ENCODE results near the gene C2CD3. TPM values are rescaled to one million over a fixed set of nuclear protein-coding genes. Genes with fewer than 3 reads are reported as not detected.

C2CD3 gene
- total RNA-seq, 4 donors from 2014 or later = 28.2 to 46.9 (median 35.1) TPM

DNA sequence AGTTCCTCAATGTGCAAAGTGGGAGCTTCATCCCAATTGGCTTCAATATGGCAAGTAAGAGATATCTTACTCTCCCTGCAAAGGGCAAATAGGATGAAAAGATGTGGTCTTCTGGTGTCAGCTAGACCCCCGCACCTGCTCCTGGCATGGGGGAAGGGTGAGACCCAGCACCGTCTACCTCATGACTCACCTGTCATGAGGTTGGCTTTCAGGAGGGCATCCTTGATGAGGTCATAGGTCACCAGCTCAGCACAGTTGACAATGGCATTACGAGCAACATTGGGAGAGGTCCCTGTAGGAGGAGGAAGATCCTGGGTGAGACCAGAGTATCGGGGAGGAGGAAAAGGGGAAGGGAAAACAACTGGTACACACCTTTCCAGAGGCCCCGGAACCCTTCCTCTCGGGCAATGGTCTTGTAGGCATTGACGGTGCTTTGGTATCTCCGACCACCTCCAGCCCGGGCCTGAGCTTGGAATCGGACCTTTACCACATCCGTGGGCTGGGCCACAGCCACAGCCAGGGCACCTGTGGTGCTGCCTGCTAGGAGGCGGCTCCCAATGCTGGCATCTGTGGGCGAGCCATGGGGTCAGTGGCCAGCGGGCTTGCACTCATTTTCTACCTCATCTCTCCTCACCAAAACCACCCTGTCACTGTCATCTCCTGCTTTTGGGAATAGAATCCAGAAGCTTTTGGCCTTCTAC, 194.2 kb downstream of the C2CD3 start:
- Histone ChIP-seq H3K4me1 (peaks cover 0 to 28% (median 13%) of the 10 kb centered on the region in 4 donors), H3K9me3 (no peaks in the 10 kb centered on the region), H3K27me3 (no peaks in the 10 kb centered on the region), H3K36me3 (peaks cover 0 to 48% (median 15%) of the 10 kb centered on the region in 3 donors), H3K4me3 (no peak overlapping the region), H3K27ac (peak overlapping the region in 1 of 4 donors; percentile 3)
- TF ChIP-seq EP300 (IDR thresholded peaks at IDR 0.05) (no peak), POLR2A (IDR thresholded peaks at IDR 0.05) (no peak)
- TF ChIP-seq, protein P1, sequence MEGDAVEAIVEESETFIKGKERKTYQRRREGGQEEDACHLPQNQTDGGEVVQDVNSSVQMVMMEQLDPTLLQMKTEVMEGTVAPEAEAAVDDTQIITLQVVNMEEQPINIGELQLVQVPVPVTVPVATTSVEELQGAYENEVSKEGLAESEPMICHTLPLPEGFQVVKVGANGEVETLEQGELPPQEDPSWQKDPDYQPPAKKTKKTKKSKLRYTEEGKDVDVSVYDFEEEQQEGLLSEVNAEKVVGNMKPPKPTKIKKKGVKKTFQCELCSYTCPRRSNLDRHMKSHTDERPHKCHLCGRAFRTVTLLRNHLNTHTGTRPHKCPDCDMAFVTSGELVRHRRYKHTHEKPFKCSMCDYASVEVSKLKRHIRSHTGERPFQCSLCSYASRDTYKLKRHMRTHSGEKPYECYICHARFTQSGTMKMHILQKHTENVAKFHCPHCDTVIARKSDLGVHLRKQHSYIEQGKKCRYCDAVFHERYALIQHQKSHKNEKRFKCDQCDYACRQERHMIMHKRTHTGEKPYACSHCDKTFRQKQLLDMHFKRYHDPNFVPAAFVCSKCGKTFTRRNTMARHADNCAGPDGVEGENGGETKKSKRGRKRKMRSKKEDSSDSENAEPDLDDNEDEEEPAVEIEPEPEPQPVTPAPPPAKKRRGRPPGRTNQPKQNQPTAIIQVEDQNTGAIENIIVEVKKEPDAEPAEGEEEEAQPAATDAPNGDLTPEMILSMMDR (IDR thresholded peaks at IDR 0.05) = no peak
- no peak for DNase-seq (ENCODE audit: low spot score in 2 of 2)
- 90 to 91% methylated on average over 14 of the region's 14 CpGs for WGBS, 2 donors

DNA sequence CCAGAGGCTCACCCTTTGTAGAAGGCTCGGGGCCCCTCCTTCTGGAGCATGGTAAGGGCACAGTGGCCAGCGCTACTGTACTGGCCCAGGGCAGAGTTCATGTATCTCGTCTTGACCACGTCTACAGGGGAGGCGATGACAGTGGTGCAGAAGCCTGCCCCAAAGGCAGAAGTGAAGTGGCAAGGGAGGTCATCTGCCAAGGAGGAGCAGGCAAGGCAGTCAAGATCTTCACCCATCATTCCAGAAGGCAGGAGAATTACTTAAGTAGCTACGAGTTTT, 195.4 kb downstream of the C2CD3 start:
- TF ChIP-seq POLR2A (IDR thresholded peaks at IDR 0.05) (no peak), EP300 (IDR thresholded peaks at IDR 0.05) (no peak)
- TF ChIP-seq, protein P1 (IDR thresholded peaks at IDR 0.05) = no peak
- Histone ChIP-seq H3K27me3 (no peaks in the 10 kb centered on the region), H3K9me3 (no peaks in the 10 kb centered on the region), H3K27ac (no peak overlapping the region), H3K36me3 (peaks cover 0 to 48% (median 15%) of the 10 kb centered on the region in 3 donors), H3K4me1 (peaks cover 0 to 25% (median 12%) of the 10 kb centered on the region in 4 donors), H3K4me3 (no peak overlapping the region)
- 72 to 79% methylated on average over 6 of the region's 6 CpGs for WGBS, 2 donors
- DNase-seq (ENCODE audit: low spot score in 2 of 2) = no peak

DNA sequence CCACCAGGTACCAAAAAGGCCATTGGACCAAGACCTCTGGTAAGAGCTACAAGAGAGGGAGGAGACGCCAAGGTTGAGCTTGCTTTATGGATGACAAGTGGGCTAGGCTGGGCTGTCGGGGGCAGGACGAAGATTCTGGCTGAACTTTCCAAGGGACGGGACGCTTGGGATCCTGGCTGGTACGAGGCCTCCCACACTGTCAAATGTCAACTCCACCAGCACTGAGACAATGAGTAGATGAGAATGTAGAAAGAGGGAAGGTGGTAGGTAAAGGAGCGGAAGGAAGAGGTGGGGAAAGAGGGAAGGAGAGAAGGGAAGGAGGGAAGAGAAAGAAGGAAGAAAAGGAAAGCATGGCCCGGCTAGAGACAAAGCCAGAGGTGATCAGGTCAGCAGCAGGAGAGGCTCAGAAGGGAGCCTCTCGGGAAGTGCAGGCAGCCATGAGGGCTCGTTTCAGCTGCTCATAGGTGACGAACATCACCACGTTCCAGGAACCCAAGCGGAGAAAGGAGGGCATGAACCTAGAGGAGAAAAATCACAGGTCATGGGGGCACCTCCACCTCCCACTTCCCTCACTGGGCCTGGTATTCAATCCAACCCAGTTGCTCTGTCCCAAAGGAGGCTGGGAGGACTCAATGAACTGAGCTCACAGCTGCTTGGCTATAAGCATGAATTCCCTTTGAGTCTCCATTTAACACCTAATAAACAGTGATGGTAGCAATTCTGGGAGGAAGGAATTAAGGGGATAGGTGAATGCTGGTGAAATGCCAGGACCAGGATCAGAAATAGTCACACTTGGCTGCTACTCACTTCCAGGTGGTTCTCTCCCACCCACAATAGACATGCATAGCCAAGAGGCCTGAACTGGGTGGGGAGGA, 196.0 kb downstream of the C2CD3 start:
- WGBS, 2 donors = 80 to 84% methylated on average over 13 of the region's 13 CpGs
- no peak overlapping the region for H3K4me3 ChIP-seq
- H3K9me3 ChIP-seq = no peaks in the 10 kb centered on the region
- no peak for DNase-seq (ENCODE audit: low spot score in 2 of 2)
- peak overlapping the region in 2 of 4 donors; percentile 17 to 60 for H3K27ac ChIP-seq
- no peaks in the 10 kb centered on the region for H3K27me3 ChIP-seq
- TF ChIP-seq POLR2A (IDR thresholded peaks at IDR 0.05) = no peak
- TF ChIP-seq, protein P1 (IDR thresholded peaks at IDR 0.05) = no peak
- H3K36me3 ChIP-seq = peaks cover 0 to 48% (median 15%) of the 10 kb centered on the region in 3 donors
- H3K4me1 ChIP-seq = peaks cover 0 to 24% (median 12%) of the 10 kb centered on the region in 4 donors

DNA sequence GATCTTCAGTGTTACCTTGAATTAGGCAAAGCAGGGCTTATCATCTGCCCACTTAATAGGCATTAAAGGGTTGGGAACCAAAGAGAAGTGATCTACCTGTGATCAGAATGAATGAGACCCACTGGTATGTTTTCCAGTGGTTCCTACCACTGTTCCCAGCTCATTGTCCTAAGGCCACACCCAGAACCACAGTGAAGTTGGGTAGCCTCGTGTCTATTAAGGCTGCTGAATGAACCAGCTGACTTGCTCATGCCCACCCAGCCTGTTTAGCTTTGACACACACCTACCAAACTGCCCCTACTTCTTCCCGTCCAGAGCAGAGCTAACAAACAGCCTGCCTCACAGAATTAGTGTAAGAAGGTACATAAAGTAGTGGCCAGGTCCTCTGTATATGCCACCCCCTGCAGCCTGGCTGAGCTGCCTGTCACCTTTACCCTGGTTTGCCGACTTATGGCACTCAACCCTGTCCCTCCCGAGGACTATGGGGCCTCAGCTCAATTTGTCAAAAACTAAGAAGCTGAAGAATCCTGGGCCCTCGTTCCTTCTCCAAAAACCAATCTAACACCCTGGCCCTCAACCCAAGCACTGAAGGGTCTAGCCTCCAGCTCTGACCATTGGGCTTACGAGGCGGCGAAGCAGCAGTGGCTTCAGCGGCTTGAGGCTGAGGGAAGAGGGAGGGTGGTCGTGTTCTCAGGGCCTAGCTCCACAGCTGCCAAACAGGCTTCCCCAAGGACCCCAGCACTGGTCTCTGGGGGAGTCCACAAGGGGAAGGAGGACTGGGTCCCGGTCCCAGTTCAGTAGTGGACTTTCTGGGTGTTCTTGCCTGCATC, 198.0 kb downstream of the C2CD3 start:
- TF ChIP-seq POLR2A (IDR thresholded peaks at IDR 0.05) (no peak), EP300 (IDR thresholded peaks at IDR 0.05) (no peak)
- TF ChIP-seq, protein P1 (IDR thresholded peaks at IDR 0.05) = no peak
- no peak for DNase-seq (ENCODE audit: low spot score in 2 of 2)
- Histone ChIP-seq H3K4me1 (peaks cover 0 to 18% (median 10%) of the 10 kb centered on the region in 4 donors), H3K4me3 (no peak overlapping the region), H3K27me3 (no peaks in the 10 kb centered on the region), H3K9me3 (no peaks in the 10 kb centered on the region), H3K36me3 (peaks cover 0 to 35% (median 10%) of the 10 kb centered on the region in 3 donors), H3K27ac (peak overlapping the region in 2 of 4 donors; percentile 27 to 73)
- WGBS, 2 donors = 77 to 78% methylated on average over 11 of the region's 11 CpGs

Data from tibial nerve (tissue), 4 donors.